Measurements from ENCODE around the gene ZCWPW1. TPM values are rescaled to one million over a fixed set of nuclear protein-coding genes. Genes with fewer than 3 reads are reported as not detected.

The ZCWPW1 gene
- total RNA-seq, 1 experiment from 2014 or later, result 7.4 TPM

DNA sequence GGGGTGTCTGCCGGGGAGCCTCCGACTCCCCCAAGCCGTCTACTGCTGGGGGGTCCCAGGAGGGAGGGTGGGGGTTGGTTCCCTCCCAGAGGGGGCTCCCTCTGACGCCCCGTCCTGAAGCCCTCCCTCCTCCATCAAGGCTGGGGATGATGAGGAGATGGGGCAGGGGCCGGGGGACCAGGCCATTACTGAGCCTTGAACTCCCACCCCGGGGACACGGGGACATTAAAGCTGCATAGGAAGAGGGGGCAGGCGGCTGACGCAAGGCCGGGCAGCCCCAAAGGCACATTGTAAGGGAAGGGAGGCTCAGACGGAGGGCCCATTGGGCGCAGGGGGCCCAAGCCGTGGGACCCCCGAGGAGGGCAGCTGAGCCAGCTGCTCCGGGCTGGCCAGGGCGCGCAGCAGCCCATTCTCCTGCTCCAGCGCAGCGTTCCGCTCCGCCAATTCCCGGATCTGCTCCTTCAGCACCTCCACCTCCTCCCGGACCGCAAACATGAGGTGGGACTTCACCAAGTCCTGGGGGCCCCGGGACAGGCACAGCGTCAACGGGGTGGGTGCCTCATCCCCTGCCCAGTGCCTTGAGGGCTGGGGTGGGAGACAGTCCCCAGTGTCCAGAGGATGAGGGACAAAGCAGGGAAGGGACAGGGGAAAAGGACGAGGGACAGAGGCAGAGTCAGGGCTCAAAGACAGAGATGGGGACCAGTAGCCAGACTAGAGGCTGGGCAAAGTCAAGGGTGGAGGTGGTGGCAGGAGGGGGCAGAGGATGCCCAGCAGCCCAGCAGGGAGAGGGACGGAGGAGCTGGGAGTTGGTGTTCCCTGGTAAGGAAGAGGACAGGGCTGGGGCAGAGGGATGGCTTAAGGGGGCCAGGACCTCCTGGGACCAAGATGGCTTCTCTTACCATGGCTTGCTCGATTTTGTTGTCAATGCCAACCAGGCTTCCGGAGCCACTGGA is 38.4 kb upstream of the ZCWPW1 start:
- Histone ChIP-seq H3K9me2 (ENCODE audit: insufficient read depth) (no peaks in the 10 kb centered on the region), H3K27me3 (ENCODE audit: insufficient read depth, low read depth) (no peaks in the 10 kb centered on the region), H3K4me1 (replicated peaks; ENCODE audit: insufficient read depth) (no peaks in the 10 kb centered on the region), H3K27ac (no peak overlapping the region), H3K4me2 (no peak overlapping the region), H3F3A (ENCODE audit: insufficient read depth, low read depth) (peaks cover 8% of the 10 kb centered on the region; the same call in 1 of the 2 replicates), H2AFZ (no peak overlapping the region), H3K4me3 (no peak overlapping the region), H3K36me3 (ENCODE audit: low read depth) (no peaks in the 10 kb centered on the region), H3K79me2 (ENCODE audit: low read depth) (no peaks in the 10 kb centered on the region), H4K20me1 (ENCODE audit: insufficient read depth) (no peaks in the 10 kb centered on the region), H3K9me3 (ENCODE audit: insufficient read depth, low read depth) (no peaks in the 10 kb centered on the region)
- ChIA-PET POLR2A (ENCODE audit: unreplicated experiment) (no interaction called here), CTCF (no interaction called here)
- intact Hi-C loops (cut with micrococcal nuclease; ENCODE audit: unreplicated experiment), result loop anchor here (5.0 kb wide), 1 partner anchor 225 kb away; the partner anchor contains the start of gene GIGYF1
- TF ChIP-seq, protein P1, sequence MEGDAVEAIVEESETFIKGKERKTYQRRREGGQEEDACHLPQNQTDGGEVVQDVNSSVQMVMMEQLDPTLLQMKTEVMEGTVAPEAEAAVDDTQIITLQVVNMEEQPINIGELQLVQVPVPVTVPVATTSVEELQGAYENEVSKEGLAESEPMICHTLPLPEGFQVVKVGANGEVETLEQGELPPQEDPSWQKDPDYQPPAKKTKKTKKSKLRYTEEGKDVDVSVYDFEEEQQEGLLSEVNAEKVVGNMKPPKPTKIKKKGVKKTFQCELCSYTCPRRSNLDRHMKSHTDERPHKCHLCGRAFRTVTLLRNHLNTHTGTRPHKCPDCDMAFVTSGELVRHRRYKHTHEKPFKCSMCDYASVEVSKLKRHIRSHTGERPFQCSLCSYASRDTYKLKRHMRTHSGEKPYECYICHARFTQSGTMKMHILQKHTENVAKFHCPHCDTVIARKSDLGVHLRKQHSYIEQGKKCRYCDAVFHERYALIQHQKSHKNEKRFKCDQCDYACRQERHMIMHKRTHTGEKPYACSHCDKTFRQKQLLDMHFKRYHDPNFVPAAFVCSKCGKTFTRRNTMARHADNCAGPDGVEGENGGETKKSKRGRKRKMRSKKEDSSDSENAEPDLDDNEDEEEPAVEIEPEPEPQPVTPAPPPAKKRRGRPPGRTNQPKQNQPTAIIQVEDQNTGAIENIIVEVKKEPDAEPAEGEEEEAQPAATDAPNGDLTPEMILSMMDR (conservative IDR thresholded peaks at IDR 0.05), result no peak
- TF ChIP-seq EZH2 (IDR thresholded peaks at IDR 0.05; ENCODE audit: low read depth), result no peak
- DNase-seq, result no peak
- BruUV-seq (replicated peaks), result no TSS peak

GRCh38 chr7:100465702-100466311 is 37.3 kb upstream of the ZCWPW1 start:
- Histone ChIP-seq H3K9me3 (ENCODE audit: insufficient read depth, low read depth) (no peaks in the 10 kb centered on the region), H3K27ac (no peak overlapping the region), H3K36me3 (ENCODE audit: low read depth) (no peaks in the 10 kb centered on the region), H3K27me3 (ENCODE audit: insufficient read depth, low read depth) (no peaks in the 10 kb centered on the region), H3K4me3 (no peak overlapping the region), H4K20me1 (ENCODE audit: insufficient read depth) (no peaks in the 10 kb centered on the region), H3K4me1 (replicated peaks; ENCODE audit: insufficient read depth) (no peaks in the 10 kb centered on the region), H3K4me2 (no peak overlapping the region), H3K9me2 (ENCODE audit: insufficient read depth) (no peaks in the 10 kb centered on the region), H2AFZ (no peak overlapping the region), H3K79me2 (ENCODE audit: low read depth) (no peaks in the 10 kb centered on the region), H3F3A (ENCODE audit: insufficient read depth, low read depth) (peaks cover 8% of the 10 kb centered on the region; the same call in 1 of the 2 replicates)
- TF ChIP-seq EZH2 (IDR thresholded peaks at IDR 0.05; ENCODE audit: low read depth), result no peak
- TF ChIP-seq, protein P1 (conservative IDR thresholded peaks at IDR 0.05), result no peak
- ChIA-PET POLR2A (ENCODE audit: unreplicated experiment) (no interaction called here), CTCF (interaction anchor here (0.6 kb wide), 1 partner anchor 20 kb away, joined by 8 read pairs; no protein-coding TSS in a partner anchor)
- BruUV-seq (replicated peaks), result no TSS peak
- no peak for DNase-seq
- intact Hi-C loops (cut with micrococcal nuclease; ENCODE audit: unreplicated experiment), result loop anchor here (5.0 kb wide), 1 partner anchor 226 kb away; the partner anchor contains the start of gene GIGYF1

GRCh38 chr7:100465299-100465698 is 36.8 kb upstream of the ZCWPW1 start:
- POLR2A ChIA-PET (ENCODE audit: unreplicated experiment), result no interaction called here

More at GRCh38 chr7:100465299-100465698, 36.8 kb upstream of the ZCWPW1 start:
- H3K27me3 ChIP-seq (ENCODE audit: insufficient read depth, low read depth), result no peaks in the 10 kb centered on the region
- no TSS peak for BruUV-seq (replicated peaks)
- no peak overlapping the region for H3K4me3 ChIP-seq
- intact Hi-C loops (cut with micrococcal nuclease; ENCODE audit: unreplicated experiment), result loop anchor here (5.0 kb wide), 1 partner anchor 227 kb away; the partner anchor contains the start of gene GIGYF1
- no peak for DNase-seq
- no peaks in the 10 kb centered on the region for H3K36me3 ChIP-seq (ENCODE audit: low read depth)
- no peaks in the 10 kb centered on the region for H3K9me3 ChIP-seq (ENCODE audit: insufficient read depth, low read depth)
- no peak overlapping the region for H2AFZ ChIP-seq
- no peak overlapping the region for H3K4me2 ChIP-seq
- no peaks in the 10 kb centered on the region for H3K79me2 ChIP-seq (ENCODE audit: low read depth)
- TF ChIP-seq, protein P1 (conservative IDR thresholded peaks at IDR 0.05), result no peak
- no peak for TF ChIP-seq EZH2 (IDR thresholded peaks at IDR 0.05; ENCODE audit: low read depth)
- H3K27ac ChIP-seq, result no peak overlapping the region
- H3K4me1 ChIP-seq (replicated peaks; ENCODE audit: insufficient read depth), result no peaks in the 10 kb centered on the region
- H4K20me1 ChIP-seq (ENCODE audit: insufficient read depth), result no peaks in the 10 kb centered on the region
- H3K9me2 ChIP-seq (ENCODE audit: insufficient read depth), result no peaks in the 10 kb centered on the region
- CTCF ChIA-PET, result interaction anchor here (0.6 kb wide), 1 partner anchor 21 kb away, joined by 8 read pairs; no protein-coding TSS in a partner anchor
- peaks cover 8% of the 10 kb centered on the region; the same call in 1 of the 2 replicates for H3F3A ChIP-seq (ENCODE audit: insufficient read depth, low read depth)
